ENCODE data around the gene RRP1. TPM values are rescaled to one million over a fixed set of nuclear protein-coding genes. Genes with fewer than 3 reads are reported as not detected.
A peak's percentile ranks its signal among the peaks of the same experiment; 100 is the strongest.

RRP1 gene
- total RNA-seq, 1 experiment from 2014 or later: 53.9 TPM

DNA sequence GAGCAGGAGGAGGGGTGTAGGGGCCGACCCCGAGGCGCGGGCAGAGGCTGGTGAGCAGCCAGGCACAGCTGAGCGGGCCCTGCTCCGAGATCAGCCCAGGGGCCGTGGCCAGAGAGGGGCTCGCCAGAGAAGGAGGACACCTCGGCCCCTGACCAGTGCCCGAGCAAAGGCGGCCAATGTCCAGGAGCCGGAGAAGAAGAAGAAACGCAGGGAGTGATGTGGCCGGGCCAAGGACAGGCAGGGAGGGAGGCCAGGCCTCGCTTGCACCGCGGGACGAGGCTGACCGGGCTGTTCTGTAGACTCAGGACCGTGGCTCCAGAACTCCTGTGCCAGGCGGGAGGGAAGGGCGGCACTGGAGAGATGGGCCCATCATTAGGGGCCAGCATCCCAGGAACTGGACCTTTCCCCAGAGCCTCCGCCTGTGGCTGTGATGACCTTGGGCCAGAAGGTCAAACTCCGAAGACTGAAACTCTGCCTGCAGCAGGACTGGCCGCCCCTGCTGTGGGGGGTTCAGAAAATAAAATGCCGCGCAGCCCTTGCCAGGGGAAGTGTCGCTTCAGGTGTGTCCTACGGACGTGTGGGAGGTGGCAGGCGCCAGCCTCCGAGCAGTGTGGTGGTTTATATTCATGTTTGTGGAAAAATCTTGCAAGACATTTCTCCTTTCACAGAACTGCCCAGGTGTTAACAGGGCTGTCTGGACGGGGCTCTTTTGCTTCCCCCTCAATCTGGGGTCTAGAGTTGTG is 14.4 kb downstream of the RRP1 start:
- CTCF ChIA-PET: no interaction called here

DNA sequence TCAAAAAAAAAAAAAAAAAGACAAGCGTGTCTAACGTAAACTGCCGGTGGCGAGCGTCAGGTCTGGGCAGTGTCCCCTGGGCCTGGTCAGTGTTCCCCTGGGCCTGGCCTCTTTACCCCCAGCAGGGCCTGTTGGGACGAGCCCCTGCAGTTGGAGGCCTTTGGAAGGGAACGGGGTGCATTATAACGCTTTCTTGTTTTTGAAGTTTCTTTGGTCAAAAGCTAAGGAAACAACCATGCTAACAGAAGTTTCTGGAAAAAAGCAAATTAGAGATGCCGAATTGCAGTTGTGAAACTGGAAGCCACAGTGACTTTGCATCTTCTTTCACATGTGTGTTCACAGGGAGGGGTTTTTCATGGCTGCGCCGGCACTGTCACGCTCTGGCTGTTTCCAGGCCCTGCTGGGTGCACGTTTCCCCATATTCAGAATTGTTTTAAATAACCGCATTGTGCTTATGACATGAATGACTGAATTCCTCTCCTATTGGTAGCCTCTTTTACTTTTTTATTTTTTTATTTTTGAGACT is 16.0 kb downstream of the RRP1 start:
- BruUV-seq (replicated peaks): no TSS peak
- Histone ChIP-seq H3K27me3 (ENCODE audit: insufficient read depth, low read length) (no peaks in the 10 kb centered on the region), H4K20me1 (ENCODE audit: insufficient read depth) (no peaks in the 10 kb centered on the region), H3K4me3 (replicated peaks in 1 of 2; ENCODE audit: low read depth in 1 of 2, low read length in 2 of 2) (no peak overlapping the region), H3K9me3 (ENCODE audit: control insufficient read depth in 1 of 2, insufficient read depth in 1 of 2, low read depth in 1 of 2, low read length in 2 of 2) (no peaks in the 10 kb centered on the region), H2AFZ (ENCODE audit: low read depth, low read length, poor library complexity, severe bottlenecking) (no peak overlapping the region), H3K9me2 (ENCODE audit: insufficient read depth) (no peaks in the 10 kb centered on the region), H3K27ac (ENCODE audit: low read depth, low read length) (no peak overlapping the region), H3K4me1 (ENCODE audit: control insufficient read depth in 1 of 2, insufficient read depth in 2 of 2, low read length in 2 of 2) (no peaks in the 10 kb centered on the region), H3K4me2 (ENCODE audit: low read length) (no peak overlapping the region), H3K36me3 (ENCODE audit: control insufficient read depth in 1 of 2, insufficient read depth in 2 of 2, low read length in 2 of 2) (peaks cover 16 to 35% of the 10 kb centered on the region in 2 experiments), H3K9ac (ENCODE audit: low read length) (no peak overlapping the region), H3K79me2 (ENCODE audit: insufficient read depth, low read length) (no peaks in the 10 kb centered on the region; the same call in 1 of the 2 replicates)
- intact Hi-C loops (cut with micrococcal nuclease): no loop called here
- TF ChIP-seq, protein P1, sequence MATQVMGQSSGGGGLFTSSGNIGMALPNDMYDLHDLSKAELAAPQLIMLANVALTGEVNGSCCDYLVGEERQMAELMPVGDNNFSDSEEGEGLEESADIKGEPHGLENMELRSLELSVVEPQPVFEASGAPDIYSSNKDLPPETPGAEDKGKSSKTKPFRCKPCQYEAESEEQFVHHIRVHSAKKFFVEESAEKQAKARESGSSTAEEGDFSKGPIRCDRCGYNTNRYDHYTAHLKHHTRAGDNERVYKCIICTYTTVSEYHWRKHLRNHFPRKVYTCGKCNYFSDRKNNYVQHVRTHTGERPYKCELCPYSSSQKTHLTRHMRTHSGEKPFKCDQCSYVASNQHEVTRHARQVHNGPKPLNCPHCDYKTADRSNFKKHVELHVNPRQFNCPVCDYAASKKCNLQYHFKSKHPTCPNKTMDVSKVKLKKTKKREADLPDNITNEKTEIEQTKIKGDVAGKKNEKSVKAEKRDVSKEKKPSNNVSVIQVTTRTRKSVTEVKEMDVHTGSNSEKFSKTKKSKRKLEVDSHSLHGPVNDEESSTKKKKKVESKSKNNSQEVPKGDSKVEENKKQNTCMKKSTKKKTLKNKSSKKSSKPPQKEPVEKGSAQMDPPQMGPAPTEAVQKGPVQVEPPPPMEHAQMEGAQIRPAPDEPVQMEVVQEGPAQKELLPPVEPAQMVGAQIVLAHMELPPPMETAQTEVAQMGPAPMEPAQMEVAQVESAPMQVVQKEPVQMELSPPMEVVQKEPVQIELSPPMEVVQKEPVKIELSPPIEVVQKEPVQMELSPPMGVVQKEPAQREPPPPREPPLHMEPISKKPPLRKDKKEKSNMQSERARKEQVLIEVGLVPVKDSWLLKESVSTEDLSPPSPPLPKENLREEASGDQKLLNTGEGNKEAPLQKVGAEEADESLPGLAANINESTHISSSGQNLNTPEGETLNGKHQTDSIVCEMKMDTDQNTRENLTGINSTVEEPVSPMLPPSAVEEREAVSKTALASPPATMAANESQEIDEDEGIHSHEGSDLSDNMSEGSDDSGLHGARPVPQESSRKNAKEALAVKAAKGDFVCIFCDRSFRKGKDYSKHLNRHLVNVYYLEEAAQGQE (IDR thresholded peaks at IDR 0.05; ENCODE audit: low read depth): no peak
- TF ChIP-seq SRF (IDR thresholded peaks at IDR 0.05; ENCODE audit: low read depth) (no peak), MAX (IDR thresholded peaks at IDR 0.05) (no peak), RAD21 (IDR thresholded peaks at IDR 0.05; ENCODE audit: low read depth) (no peak), POLR2A (IDR thresholded peaks at IDR 0.05; ENCODE audit: borderline replicate concordance, extremely low read depth, insufficient read depth, insufficient read length) (no peak), TCF7L2 (IDR thresholded peaks at IDR 0.05; ENCODE audit: borderline replicate concordance, extremely low read depth, insufficient read depth, insufficient read length) (no peak), ZFX (IDR thresholded peaks at IDR 0.05) (no peak), ELF1 (IDR thresholded peaks at IDR 0.05; ENCODE audit: borderline replicate concordance, low read depth) (no peak), ZNF274 (IDR thresholded peaks at IDR 0.05; ENCODE audit: low read depth, low read length) (no peak), EZH2phosphoT487 (IDR thresholded peaks at IDR 0.05; ENCODE audit: borderline replicate concordance) (no peak), YY1 (IDR thresholded peaks at IDR 0.05; ENCODE audit: extremely low read depth, insufficient replicate concordance, low read depth, low read length) (no peak)
- ATAC-seq (no peak), DNase-seq (ENCODE audit: low read depth, low spot score) (no peak)
- RAD21 ChIA-PET (ENCODE audit: low non-redundant PET in 1 of 2, low total read pairs in 2 of 2, uncharacterized antibody in 2 of 2, unreplicated experiment in 2 of 2): no interaction called here
- POLR2A ChIA-PET: no interaction called here
- CTCF ChIA-PET: no interaction called here

More for the DNA sequence above, 14.4 kb downstream of the RRP1 start:
- ATAC-seq: no peak
- H3K9ac ChIP-seq (ENCODE audit: low read length): no peak overlapping the region
- H3K9me2 ChIP-seq (ENCODE audit: insufficient read depth): no peaks in the 10 kb centered on the region
- no peak for TF ChIP-seq ELF1 (IDR thresholded peaks at IDR 0.05; ENCODE audit: borderline replicate concordance, low read depth)
- no peak for TF ChIP-seq EGR1 (IDR thresholded peaks at IDR 0.05; ENCODE audit: low read depth)
- no peak for TF ChIP-seq SIN3A (IDR thresholded peaks at IDR 0.05; ENCODE audit: low read depth)
- no peak for TF ChIP-seq ZFX (IDR thresholded peaks at IDR 0.05)
- TF ChIP-seq, protein P2, sequence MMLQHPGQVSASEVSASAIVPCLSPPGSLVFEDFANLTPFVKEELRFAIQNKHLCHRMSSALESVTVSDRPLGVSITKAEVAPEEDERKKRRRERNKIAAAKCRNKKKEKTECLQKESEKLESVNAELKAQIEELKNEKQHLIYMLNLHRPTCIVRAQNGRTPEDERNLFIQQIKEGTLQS (IDR thresholded peaks at IDR 0.05): no peak
- TF ChIP-seq MAX (IDR thresholded peaks at IDR 0.05): no peak
- TF ChIP-seq SRF (IDR thresholded peaks at IDR 0.05; ENCODE audit: low read depth): no peak
- no peak for TF ChIP-seq YY1 (IDR thresholded peaks at IDR 0.05; ENCODE audit: extremely low read depth, insufficient replicate concordance, low read depth, low read length)
- no peaks in the 10 kb centered on the region for H4K20me1 ChIP-seq (ENCODE audit: insufficient read depth)
- TSS peak; percentile 12 for BruUV-seq (replicated peaks)
- no peak overlapping the region for H3K4me2 ChIP-seq (ENCODE audit: low read length)
- H3K4me3 ChIP-seq (replicated peaks in 1 of 2; ENCODE audit: low read depth in 1 of 2, low read length in 2 of 2): no peak overlapping the region
- no peaks in the 10 kb centered on the region for H3K9me3 ChIP-seq (ENCODE audit: control insufficient read depth in 1 of 2, insufficient read depth in 1 of 2, low read depth in 1 of 2, low read length in 2 of 2)
- H2AFZ ChIP-seq (ENCODE audit: low read depth, low read length, poor library complexity, severe bottlenecking): no peak overlapping the region
- no peaks in the 10 kb centered on the region for H3K4me1 ChIP-seq (ENCODE audit: control insufficient read depth in 1 of 2, insufficient read depth in 2 of 2, low read length in 2 of 2)
- no peaks in the 10 kb centered on the region; the same call in 1 of the 2 replicates for H3K79me2 ChIP-seq (ENCODE audit: insufficient read depth, low read length)
- peaks cover 26 to 45% of the 10 kb centered on the region in 2 experiments for H3K36me3 ChIP-seq (ENCODE audit: control insufficient read depth in 1 of 2, insufficient read depth in 2 of 2, low read length in 2 of 2)
- H3K27me3 ChIP-seq (ENCODE audit: insufficient read depth, low read length): no peaks in the 10 kb centered on the region
- ChIA-PET POLR2A (no interaction called here), RAD21 (ENCODE audit: low non-redundant PET in 1 of 2, low total read pairs in 2 of 2, uncharacterized antibody in 2 of 2, unreplicated experiment in 2 of 2) (no interaction called here)
- intact Hi-C loops (cut with micrococcal nuclease): no loop called here
- no peak for DNase-seq (ENCODE audit: low read depth, low spot score)
- H3K27ac ChIP-seq (ENCODE audit: low read depth, low read length): no peak overlapping the region
